ENCODE data around the gene STK4.

DNA sequence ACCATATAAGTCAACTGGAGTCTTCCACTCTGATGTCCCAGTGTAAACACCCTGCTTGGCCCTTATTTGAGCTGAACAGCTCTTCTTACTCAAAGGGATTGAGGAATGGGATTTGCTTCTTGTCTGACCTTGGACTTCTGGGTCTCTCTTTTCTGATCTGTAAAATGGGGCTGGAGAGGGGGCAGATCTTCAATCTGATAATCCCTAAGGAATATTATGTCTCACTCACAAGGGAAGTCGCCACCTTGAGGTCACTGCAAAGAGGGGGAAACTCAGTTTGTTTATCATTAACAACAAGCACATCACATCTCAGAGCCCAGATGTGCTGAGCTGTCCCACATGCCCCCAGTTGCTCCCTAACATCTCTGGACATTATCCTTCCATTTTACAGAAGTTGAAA is 119.6 kb downstream of the STK4 start:
- TF ChIP-seq, protein P1, sequence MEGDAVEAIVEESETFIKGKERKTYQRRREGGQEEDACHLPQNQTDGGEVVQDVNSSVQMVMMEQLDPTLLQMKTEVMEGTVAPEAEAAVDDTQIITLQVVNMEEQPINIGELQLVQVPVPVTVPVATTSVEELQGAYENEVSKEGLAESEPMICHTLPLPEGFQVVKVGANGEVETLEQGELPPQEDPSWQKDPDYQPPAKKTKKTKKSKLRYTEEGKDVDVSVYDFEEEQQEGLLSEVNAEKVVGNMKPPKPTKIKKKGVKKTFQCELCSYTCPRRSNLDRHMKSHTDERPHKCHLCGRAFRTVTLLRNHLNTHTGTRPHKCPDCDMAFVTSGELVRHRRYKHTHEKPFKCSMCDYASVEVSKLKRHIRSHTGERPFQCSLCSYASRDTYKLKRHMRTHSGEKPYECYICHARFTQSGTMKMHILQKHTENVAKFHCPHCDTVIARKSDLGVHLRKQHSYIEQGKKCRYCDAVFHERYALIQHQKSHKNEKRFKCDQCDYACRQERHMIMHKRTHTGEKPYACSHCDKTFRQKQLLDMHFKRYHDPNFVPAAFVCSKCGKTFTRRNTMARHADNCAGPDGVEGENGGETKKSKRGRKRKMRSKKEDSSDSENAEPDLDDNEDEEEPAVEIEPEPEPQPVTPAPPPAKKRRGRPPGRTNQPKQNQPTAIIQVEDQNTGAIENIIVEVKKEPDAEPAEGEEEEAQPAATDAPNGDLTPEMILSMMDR (IDR thresholded peaks at IDR 0.05; ENCODE audit: insufficient read depth, low read length) = no peak
- TF ChIP-seq POLR2AphosphoS5 (IDR thresholded peaks at IDR 0.05; ENCODE audit: low read depth) = no peak

Measured in HL-60 (cell line).